ENCODE measurements around the gene PLA2G4D.
A peak's percentile ranks its signal among the peaks of the same experiment; 100 is the strongest.
"Not testable (repeated sequence)": the region's sequence is repeated elsewhere in the genome, so short reads cannot be mapped to it uniquely, and the experiment has no call there.

The PLA2G4D gene

GRCh38 chr15:42092398-42093318 lies 1.7 kb downstream of the PLA2G4D start:
- intact Hi-C loops (cut with DNase I): no loop called here
- DNase-seq: peak in 3 of 10 donors; percentile 36 to 88 (median 43)

- intact Hi-C loops (cut with DNase I): not testable (repeated sequence)
- DNase-seq: peak in 1 of 10 donors; percentile 28
Observed at GRCh38 chr15:42091753-42092397, 2.5 kb downstream of the PLA2G4D start.

- intact Hi-C loops (cut with DNase I): no loop called here
Observed at GRCh38 chr15:42090781-42091180, 3.6 kb downstream of the PLA2G4D start.

GRCh38 chr15:42090370-42090769 lies 4.0 kb downstream of the PLA2G4D start:
- DNase-seq: peak in 1 of 10 donors; percentile 43
- intact Hi-C loops (cut with DNase I): no loop called here

More at GRCh38 chr15:42090781-42091180, 3.6 kb downstream of the PLA2G4D start:
- DNase-seq: peak in 1 of 10 donors; percentile 43

GRCh38 chr15:42089942-42090341 lies 4.4 kb downstream of the PLA2G4D start:
- intact Hi-C loops (cut with DNase I): no loop called here
- no peak for DNase-seq

GRCh38 chr15:42088801-42089640 lies 5.3 kb downstream of the PLA2G4D start:
- intact Hi-C loops (cut with DNase I): no loop called here
- peak in 1 of 10 donors; percentile 65 for DNase-seq

- intact Hi-C loops (cut with DNase I): no loop called here
- DNase-seq: peak in 1 of 10 donors; percentile 65
Observed at GRCh38 chr15:42087926-42088800, 6.2 kb downstream of the PLA2G4D start.

- DNase-seq: peak in 1 of 10 donors; percentile 63
- intact Hi-C loops (cut with DNase I): no loop called here
Observed at GRCh38 chr15:42087460-42087859, 6.9 kb downstream of the PLA2G4D start.

GRCh38 chr15:42085721-42086120 lies 8.6 kb downstream of the PLA2G4D start:
- intact Hi-C loops (cut with DNase I): no loop called here
- peak in 1 of 10 donors; percentile 62 for DNase-seq

- intact Hi-C loops (cut with DNase I): no loop called here
- DNase-seq: no peak
Observed at GRCh38 chr15:42085236-42085605, 9.1 kb downstream of the PLA2G4D start.

GRCh38 chr15:42084465-42085235 lies 9.7 kb downstream of the PLA2G4D start:
- DNase-seq: peak in 8 of 10 donors; percentile 48 to 95 (median 70)
- intact Hi-C loops (cut with DNase I): no loop called here

GRCh38 chr15:42083916-42084315 lies 10.4 kb downstream of the PLA2G4D start:
- DNase-seq: peak in 1 of 10 donors; percentile 72
- intact Hi-C loops (cut with DNase I): no loop called here

GRCh38 chr15:42083605-42083908 lies 10.8 kb downstream of the PLA2G4D start:
- no peak for DNase-seq
- intact Hi-C loops (cut with DNase I): no loop called here

- intact Hi-C loops (cut with DNase I): no loop called here
- peak in 1 of 10 donors; percentile 75 for DNase-seq
Observed at GRCh38 chr15:42082823-42083604, 11.3 kb downstream of the PLA2G4D start.

- intact Hi-C loops (cut with DNase I): no loop called here
- no peak for DNase-seq
Observed at GRCh38 chr15:42082141-42082540, 12.2 kb downstream of the PLA2G4D start.

- intact Hi-C loops (cut with DNase I): no loop called here
- peak in 1 of 10 donors; percentile 61 for DNase-seq
Observed at GRCh38 chr15:42080919-42081830, 13.2 kb downstream of the PLA2G4D start.
